Ishikawa (cell line): ENCODE results near the gene CHN2.

Experiments
- CEBPB ChIP-seq: IDR thresholded peaks from 2 replicates; pipeline ENCODE4 v1.6.1; 2012
- CREB1 ChIP-seq: IDR thresholded peaks from 2 replicates; pipeline ENCODE4 v1.6.1; 2012; ENCODE audit warnings: low read depth
- EGR1 ChIP-seq: IDR thresholded peaks from 2 replicates; pipeline ENCODE4 v1.6.1; 2012
- EP300 ChIP-seq: IDR thresholded peaks from 2 replicates; pipeline ENCODE4 v1.6.1; 2012; ENCODE audit warnings: borderline replicate concordance
- FOXM1 ChIP-seq: IDR thresholded peaks from 2 replicates; pipeline ENCODE4 v1.6.1; 2012; ENCODE audit warnings: low read depth, borderline replicate concordance
- NFIC ChIP-seq: IDR thresholded peaks from 2 replicates; pipeline ENCODE4 v1.6.1; 2012
- RAD21 ChIP-seq: IDR thresholded peaks from 2 replicates; pipeline ENCODE4 v1.6.1; 2012; ENCODE audit warnings: low read depth
- TAF1 ChIP-seq: IDR thresholded peaks from 2 replicates; pipeline ENCODE4 v1.6.1; 2012; ENCODE audit warnings: low read depth, mild to moderate bottlenecking
- TCF12 ChIP-seq: IDR thresholded peaks from 2 replicates; pipeline ENCODE4 v1.6.1; 2012; ENCODE audit warnings: low read depth
- TEAD4 ChIP-seq: IDR thresholded peaks from 2 replicates; pipeline ENCODE4 v1.6.1; 2012
- USF1 ChIP-seq: IDR thresholded peaks from 2 replicates; pipeline ENCODE4 v1.6.1; 2012
- YY1 ChIP-seq: IDR thresholded peaks from 2 replicates; pipeline ENCODE4 v1.6.1; 2012; ENCODE audit warnings: low read depth
- ZBTB7A ChIP-seq: IDR thresholded peaks from 2 replicates; pipeline ENCODE4 v1.6.1; 2012; ENCODE audit warnings: low read depth
- TF ChIP-seq, protein P1 (sequence below): IDR thresholded peaks from 2 replicates; pipeline ENCODE4 v1.6.1; 2012
- TF ChIP-seq, protein P2 (sequence below): IDR thresholded peaks from 2 replicates; pipeline ENCODE4 v1.6.1; 2012; ENCODE audit warnings: low read depth, mild to moderate bottlenecking

Gene CHN2

DNA sequence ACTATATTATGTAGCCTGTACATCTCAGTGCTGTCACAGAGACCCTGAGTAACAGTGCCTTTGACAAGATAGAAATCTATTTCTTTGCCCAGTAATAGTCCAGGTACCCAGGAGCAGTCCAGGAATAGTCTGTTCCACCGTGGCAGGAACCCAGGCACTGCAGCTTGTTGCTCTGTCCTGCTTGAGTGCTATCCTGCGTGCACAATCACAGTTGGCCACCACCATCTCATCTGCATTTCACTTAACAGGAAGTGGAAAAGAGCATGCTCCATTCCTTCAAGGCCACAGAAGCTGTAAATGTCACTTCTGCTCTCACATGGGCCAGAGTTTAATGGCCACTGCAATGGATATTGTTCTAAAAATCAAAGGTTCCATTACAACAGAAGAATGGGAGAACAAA is 307.6 kb downstream of the CHN2 start:
- TF ChIP-seq CREB1, result no peak
- no peak for TF ChIP-seq TAF1
- no peak for TF ChIP-seq YY1
- TF ChIP-seq EP300, result no peak
- no peak for TF ChIP-seq FOXM1
- TF ChIP-seq CEBPB, result no peak

- TF ChIP-seq FOXM1, result no peak
- no peak for TF ChIP-seq CREB1
- TF ChIP-seq EGR1, result no peak
- TF ChIP-seq USF1, result no peak
- no peak for TF ChIP-seq EP300
- TF ChIP-seq ZBTB7A, result no peak
- no peak for TF ChIP-seq NFIC
- TF ChIP-seq RAD21, result no peak
- TF ChIP-seq TCF12, result no peak
- no peak for TF ChIP-seq TAF1
These were observed 311.4 kb downstream of the CHN2 start for GRCh38 chr7:29505931-29506330.

- TF ChIP-seq CEBPB, result no peak
- TF ChIP-seq, protein P1, sequence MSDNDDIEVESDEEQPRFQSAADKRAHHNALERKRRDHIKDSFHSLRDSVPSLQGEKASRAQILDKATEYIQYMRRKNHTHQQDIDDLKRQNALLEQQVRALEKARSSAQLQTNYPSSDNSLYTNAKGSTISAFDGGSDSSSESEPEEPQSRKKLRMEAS, result no peak
- no peak for TF ChIP-seq EGR1
- no peak for TF ChIP-seq NFIC
- no peak for TF ChIP-seq RAD21
- TF ChIP-seq USF1, result no peak
- no peak for TF ChIP-seq YY1
- TF ChIP-seq FOXM1, result no peak
- TF ChIP-seq ZBTB7A, result no peak
- no peak for TF ChIP-seq TCF12
- TF ChIP-seq CREB1, result no peak
- no peak for TF ChIP-seq EP300
- no peak for TF ChIP-seq TEAD4
- no peak for TF ChIP-seq TAF1
- TF ChIP-seq, protein P2, sequence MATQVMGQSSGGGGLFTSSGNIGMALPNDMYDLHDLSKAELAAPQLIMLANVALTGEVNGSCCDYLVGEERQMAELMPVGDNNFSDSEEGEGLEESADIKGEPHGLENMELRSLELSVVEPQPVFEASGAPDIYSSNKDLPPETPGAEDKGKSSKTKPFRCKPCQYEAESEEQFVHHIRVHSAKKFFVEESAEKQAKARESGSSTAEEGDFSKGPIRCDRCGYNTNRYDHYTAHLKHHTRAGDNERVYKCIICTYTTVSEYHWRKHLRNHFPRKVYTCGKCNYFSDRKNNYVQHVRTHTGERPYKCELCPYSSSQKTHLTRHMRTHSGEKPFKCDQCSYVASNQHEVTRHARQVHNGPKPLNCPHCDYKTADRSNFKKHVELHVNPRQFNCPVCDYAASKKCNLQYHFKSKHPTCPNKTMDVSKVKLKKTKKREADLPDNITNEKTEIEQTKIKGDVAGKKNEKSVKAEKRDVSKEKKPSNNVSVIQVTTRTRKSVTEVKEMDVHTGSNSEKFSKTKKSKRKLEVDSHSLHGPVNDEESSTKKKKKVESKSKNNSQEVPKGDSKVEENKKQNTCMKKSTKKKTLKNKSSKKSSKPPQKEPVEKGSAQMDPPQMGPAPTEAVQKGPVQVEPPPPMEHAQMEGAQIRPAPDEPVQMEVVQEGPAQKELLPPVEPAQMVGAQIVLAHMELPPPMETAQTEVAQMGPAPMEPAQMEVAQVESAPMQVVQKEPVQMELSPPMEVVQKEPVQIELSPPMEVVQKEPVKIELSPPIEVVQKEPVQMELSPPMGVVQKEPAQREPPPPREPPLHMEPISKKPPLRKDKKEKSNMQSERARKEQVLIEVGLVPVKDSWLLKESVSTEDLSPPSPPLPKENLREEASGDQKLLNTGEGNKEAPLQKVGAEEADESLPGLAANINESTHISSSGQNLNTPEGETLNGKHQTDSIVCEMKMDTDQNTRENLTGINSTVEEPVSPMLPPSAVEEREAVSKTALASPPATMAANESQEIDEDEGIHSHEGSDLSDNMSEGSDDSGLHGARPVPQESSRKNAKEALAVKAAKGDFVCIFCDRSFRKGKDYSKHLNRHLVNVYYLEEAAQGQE, result no peak
These were observed 314.0 kb downstream of the CHN2 start for GRCh38 chr7:29508608-29509007.

GRCh38 chr7:29510028-29510427 is 315.5 kb downstream of the CHN2 start:
- TF ChIP-seq TEAD4, result no peak
- TF ChIP-seq NFIC, result no peak
- no peak for TF ChIP-seq USF1
- TF ChIP-seq CEBPB, result no peak
- no peak for TF ChIP-seq FOXM1
- no peak for TF ChIP-seq CREB1
- no peak for TF ChIP-seq EGR1
- TF ChIP-seq, protein P1, result no peak
- no peak for TF ChIP-seq YY1
- TF ChIP-seq TCF12, result no peak
- no peak for TF ChIP-seq TAF1

DNA sequence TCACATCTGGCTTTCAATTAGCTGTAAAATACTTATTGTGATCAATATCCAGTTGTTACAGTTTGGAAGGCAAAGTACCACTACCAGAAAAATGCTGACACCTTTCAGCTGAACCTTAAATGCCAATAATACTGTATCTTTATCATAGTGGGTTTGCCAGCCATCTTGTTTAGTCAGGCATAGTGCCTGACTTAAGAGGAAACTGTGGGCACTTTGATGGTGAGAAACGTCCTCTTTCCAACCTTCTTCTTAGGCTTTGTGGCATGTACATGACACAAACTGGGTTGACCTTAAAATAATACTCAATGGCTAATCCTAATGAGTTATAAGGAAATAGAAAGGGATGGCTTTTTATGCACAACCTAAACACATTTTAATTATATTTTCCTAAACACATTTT is 316.8 kb downstream of the CHN2 start:
- no peak for TF ChIP-seq EP300
- TF ChIP-seq EGR1, result no peak
- no peak for TF ChIP-seq RAD21
- no peak for TF ChIP-seq ZBTB7A
- TF ChIP-seq YY1, result no peak
- TF ChIP-seq, protein P1, result no peak
- no peak for TF ChIP-seq NFIC
- TF ChIP-seq, protein P2, result no peak
- TF ChIP-seq USF1, result no peak
- TF ChIP-seq TAF1, result no peak
- TF ChIP-seq CREB1, result no peak
- no peak for TF ChIP-seq TCF12
- no peak for TF ChIP-seq TEAD4
- no peak for TF ChIP-seq FOXM1
- no peak for TF ChIP-seq CEBPB
